Stimulated activated CD4-positive, alpha-beta T cell treated with anti-CD3 and anti-CD28 coated beads, Interleukin-2, amount 100 ng/mL, for 24 hours (primary cell): Measurements from ENCODE around the gene ROPN1L.

ENCODE experiments used
- DNase-seq, 2 donors: peaks; one replicate each; pipeline ENCODE4 v3.0.0-alpha.2; 2020

Gene ROPN1L

GRCh38 chr5:10459080-10460055 is 17.7 kb downstream of the ROPN1L start:
- no peak for DNase-seq

GRCh38 chr5:10460252-10460906 is 18.7 kb downstream of the ROPN1L start:
- no peak for DNase-seq

- DNase-seq: no peak
Observed at GRCh38 chr5:10461041-10461440, 19.4 kb downstream of the ROPN1L start.

GRCh38 chr5:10461904-10462555 is 20.4 kb downstream of the ROPN1L start:
- DNase-seq: no peak

- no peak for DNase-seq
Observed at GRCh38 chr5:10463566-10463965, 21.9 kb downstream of the ROPN1L start.

- no peak for DNase-seq
Observed at GRCh38 chr5:10464173-10464572, 22.5 kb downstream of the ROPN1L start.

GRCh38 chr5:10465726-10466125 is 24.0 kb downstream of the ROPN1L start:
- no peak for DNase-seq

GRCh38 chr5:10466446-10467073 is 24.9 kb downstream of the ROPN1L start:
- no peak for DNase-seq

- DNase-seq: no peak
Observed at GRCh38 chr5:10467281-10468198, 25.9 kb downstream of the ROPN1L start.

GRCh38 chr5:10468256-10468655 is 26.6 kb downstream of the ROPN1L start:
- no peak for DNase-seq

- DNase-seq: no peak
Observed at GRCh38 chr5:10469253-10470050, 27.8 kb downstream of the ROPN1L start.

GRCh38 chr5:10470669-10471068 is 29.0 kb downstream of the ROPN1L start:
- no peak for DNase-seq

GRCh38 chr5:10471677-10472076 is 30.0 kb downstream of the ROPN1L start:
- DNase-seq: no peak

- no peak for DNase-seq
Observed at GRCh38 chr5:10474521-10475075, 32.9 kb downstream of the ROPN1L start.

GRCh38 chr5:10475931-10476676 is 34.4 kb downstream of the ROPN1L start:
- DNase-seq: no peak

- DNase-seq: no peak
Observed at GRCh38 chr5:10476878-10477277, 35.2 kb downstream of the ROPN1L start.

GRCh38 chr5:10477943-10478342 is 36.3 kb downstream of the ROPN1L start:
- no peak for DNase-seq

GRCh38 chr5:10478436-10478835 is 36.8 kb downstream of the ROPN1L start:
- DNase-seq: no peak

- DNase-seq: no peak
Observed at GRCh38 chr5:10479154-10479721, 37.6 kb downstream of the ROPN1L start.
